Activated naive CD4-positive, alpha-beta T cell (primary cell): ENCODE measurements around the gene NFKBIL1.

Source experiments
- DNase-seq, 4 experiments: peaks; one replicate each; lab custom pipeline; 2025; lab: John Stamatoyannopoulos, UW

Gene NFKBIL1

DNA sequence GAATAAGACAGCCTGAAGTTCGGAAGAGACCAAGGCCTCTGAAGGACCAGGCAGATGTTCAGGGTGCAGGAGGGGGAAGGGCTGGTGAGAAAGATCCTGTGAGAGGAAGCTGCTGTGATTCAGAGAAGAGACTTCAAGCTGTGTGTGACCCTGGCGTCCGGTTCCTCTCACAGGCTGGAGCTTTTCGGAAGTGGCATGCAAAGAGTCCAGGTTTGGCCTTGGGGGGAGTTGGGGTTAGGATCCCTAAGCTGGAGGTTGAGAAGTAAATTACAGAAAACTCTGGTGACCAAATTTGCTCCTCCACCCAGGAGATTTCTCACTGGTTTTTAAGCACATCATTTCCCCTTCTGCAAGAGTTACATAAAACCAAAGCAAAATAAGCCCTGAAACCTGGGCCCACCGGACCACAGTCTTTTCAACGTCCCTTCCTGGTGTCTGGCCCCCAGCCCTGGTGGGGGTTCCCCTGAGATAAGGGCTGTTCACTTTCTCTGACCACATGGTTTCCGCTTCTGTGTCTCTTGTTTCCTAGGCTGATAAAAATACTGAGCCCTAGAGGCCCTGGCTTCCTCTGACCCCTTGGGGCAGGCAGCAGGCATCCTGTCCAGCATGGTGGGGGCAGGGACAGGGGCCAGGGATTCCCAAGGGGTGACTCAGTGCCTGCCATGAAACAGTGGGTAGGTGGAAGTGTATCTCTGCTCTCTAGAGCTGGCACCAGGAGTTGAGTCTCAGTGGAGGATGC lies 12.7 kb downstream of the NFKBIL1 start:
- peak in 1 of 4 experiments; percentile 21 for DNase-seq

DNA sequence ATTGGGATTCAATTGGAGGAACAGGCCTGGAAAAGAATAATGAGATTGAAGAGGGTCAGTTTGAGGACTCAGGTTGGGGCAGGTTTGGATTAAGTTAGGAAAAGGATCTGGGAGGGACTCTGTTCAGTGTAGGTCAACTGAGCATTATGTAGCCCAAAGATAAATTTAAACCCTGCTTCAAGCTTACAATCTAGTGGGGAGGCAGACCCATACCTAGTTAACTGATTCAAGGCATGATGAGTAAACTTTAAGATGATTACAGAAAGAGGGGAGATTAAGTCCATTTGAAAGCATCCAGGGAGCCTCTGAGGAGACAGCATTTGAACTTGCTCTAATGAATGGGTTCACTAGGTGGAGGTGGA lies 13.3 kb downstream of the NFKBIL1 start:
- no peak for DNase-seq

DNA sequence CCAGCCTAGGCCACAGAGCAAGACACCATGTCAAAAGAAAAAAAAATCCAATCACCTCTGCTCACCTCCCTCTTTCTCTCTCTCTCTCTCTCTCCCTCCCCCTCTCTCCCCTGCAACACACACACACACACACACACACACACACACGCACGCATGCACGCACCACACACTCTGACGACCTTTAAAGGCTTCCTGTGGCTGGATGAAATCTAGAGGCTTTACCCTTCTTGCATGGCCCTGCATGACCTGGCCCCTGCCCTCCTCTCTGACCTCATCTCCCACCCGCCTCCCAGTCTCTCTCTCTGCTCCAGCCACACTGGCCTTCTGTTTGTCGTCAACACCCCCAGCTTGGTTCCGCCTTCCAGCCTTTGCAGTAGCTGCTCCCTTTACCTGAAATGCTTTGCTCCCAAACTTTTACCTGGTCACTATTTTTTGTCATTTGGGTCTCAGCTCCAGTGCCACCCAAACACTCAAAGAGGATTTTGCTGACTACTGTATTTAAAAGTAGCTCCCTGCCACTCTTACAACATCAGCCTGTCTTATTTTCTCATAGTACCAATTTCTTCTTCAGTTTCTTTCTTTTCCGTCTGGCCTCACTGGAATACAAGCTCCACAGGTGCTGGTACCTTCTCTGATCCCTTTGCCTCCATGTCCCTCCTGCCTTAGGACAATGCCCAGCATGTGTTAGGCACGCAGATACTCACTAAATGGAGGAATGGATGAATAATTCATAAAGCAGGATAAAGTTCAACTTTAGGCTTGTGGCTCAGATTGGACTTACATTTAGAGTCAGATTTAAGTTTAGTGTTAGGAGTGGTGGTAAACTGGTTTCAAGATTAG lies 20.3 kb downstream of the NFKBIL1 start:
- no peak for DNase-seq

DNA sequence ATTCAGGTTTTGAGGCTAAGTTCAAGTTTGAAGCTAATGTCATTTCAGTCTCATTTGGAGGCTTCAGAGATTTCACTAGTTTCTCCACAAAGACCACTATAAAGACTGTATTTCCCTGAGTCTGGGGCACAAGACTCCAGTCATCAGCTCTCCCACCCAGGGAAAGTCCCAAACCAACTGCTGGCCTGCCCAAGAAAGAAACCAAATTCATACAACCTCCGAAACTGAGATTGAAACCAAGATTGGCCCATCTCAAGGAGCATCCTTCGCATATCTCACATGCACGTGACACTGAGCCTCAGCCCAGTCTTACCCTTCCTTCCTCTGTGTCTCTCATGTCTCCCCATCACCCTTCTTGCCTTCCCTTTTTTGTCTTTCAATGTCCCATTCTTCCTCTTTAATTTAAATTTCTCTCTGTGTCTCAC lies 21.1 kb downstream of the NFKBIL1 start:
- no peak for DNase-seq

DNA sequence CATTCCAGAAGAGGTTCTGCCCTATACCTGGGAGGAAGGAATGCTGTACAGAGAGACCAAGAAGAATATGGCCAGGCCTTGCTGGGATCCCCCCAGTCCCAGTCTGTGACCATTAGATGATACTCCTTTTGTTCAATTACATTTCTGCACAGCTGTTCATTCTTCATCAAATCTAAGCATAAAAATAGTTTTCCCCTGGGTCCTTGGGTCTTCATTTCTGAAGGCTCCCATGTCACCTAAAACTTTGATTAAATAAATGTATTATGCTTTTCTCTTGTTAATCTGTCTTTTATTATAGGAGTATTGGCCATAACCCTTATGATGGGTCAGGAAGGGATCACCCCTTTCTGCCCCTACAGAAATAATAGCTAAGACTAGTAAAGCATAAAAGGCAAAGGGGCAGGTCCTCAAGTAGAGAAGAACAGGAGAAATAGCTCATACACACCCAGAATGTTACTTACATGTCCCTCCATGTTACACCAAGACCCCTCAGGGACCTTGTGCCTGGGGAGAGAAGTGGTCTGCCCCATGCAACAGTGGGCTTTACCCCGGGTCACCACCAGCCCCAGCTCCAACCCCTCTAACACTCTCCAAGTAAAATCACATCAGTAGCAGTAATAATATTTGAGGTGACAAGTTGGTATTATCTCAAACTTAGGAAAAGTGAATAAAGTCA lies 22.6 kb downstream of the NFKBIL1 start:
- no peak for DNase-seq

DNA sequence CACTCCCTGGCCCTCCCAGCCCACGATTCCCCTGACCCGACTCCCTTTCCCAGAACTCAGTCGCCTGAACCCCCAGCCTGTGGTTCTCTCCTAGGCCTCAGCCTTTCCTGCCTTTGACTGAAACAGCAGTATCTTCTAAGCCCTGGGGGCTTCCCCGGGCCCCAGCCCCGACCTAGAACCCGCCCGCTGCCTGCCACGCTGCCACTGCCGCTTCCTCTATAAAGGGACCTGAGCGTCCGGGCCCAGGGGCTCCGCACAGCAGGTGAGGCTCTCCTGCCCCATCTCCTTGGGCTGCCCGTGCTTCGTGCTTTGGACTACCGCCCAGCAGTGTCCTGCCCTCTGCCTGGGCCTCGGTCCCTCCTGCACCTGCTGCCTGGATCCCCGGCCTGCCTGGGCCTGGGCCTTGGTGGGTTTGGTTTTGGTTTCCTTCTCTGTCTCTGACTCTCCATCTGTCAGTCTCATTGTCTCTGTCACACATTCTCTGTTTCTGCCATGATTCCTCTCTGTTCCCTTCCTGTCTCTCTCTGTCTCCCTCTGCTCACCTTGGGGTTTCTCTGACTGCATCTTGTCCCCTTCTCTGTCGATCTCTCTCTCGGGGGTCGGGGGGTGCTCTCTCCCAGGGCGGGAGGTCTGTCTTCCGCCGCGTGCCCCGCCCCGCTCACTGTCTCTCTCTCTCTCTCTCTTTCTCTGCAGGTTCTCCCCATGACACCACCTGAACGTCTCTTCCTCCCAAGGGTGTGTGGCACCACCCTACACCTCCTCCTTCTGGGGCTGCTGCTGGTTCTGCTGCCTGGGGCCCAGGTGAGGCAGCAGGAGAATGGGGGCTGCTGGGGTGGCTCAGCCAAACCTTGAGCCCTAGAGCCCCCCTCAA lies 24.9 kb downstream of the NFKBIL1 start, which contains the start of gene LTA:
Gene LTA, plus strand, starts transcription at position 249 of the 871 bp plus-strand sequence. Its CDS starts 454 bp downstream, at position 703.
- peak; percentile 35 to 67 (median 51) for DNase-seq

DNA sequence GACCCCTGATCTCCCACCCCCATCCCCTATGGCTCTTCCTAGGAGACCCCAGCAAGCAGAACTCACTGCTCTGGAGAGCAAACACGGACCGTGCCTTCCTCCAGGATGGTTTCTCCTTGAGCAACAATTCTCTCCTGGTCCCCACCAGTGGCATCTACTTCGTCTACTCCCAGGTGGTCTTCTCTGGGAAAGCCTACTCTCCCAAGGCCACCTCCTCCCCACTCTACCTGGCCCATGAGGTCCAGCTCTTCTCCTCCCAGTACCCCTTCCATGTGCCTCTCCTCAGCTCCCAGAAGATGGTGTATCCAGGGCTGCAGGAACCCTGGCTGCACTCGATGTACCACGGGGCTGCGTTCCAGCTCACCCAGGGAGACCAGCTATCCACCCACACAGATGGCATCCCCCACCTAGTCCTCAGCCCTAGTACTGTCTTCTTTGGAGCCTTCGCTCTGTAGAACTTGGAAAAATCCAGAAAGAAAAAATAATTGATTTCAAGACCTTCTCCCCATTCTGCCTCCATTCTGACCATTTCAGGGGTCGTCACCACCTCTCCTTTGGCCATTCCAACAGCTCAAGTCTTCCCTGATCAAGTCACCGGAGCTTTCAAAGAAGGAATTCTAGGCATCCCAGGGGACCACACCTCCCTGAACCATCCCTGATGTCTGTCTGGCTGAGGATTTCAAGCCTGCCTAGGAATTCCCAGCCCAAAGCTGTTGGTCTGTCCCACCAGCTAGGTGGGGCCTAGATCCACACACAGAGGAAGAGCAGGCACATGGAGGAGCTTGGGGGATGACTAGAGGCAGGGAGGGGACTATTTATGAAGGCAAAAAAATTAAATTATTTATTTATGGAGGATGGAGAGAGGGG lies 26.1 kb downstream of the NFKBIL1 start:
- DNase-seq = no peak

DNA sequence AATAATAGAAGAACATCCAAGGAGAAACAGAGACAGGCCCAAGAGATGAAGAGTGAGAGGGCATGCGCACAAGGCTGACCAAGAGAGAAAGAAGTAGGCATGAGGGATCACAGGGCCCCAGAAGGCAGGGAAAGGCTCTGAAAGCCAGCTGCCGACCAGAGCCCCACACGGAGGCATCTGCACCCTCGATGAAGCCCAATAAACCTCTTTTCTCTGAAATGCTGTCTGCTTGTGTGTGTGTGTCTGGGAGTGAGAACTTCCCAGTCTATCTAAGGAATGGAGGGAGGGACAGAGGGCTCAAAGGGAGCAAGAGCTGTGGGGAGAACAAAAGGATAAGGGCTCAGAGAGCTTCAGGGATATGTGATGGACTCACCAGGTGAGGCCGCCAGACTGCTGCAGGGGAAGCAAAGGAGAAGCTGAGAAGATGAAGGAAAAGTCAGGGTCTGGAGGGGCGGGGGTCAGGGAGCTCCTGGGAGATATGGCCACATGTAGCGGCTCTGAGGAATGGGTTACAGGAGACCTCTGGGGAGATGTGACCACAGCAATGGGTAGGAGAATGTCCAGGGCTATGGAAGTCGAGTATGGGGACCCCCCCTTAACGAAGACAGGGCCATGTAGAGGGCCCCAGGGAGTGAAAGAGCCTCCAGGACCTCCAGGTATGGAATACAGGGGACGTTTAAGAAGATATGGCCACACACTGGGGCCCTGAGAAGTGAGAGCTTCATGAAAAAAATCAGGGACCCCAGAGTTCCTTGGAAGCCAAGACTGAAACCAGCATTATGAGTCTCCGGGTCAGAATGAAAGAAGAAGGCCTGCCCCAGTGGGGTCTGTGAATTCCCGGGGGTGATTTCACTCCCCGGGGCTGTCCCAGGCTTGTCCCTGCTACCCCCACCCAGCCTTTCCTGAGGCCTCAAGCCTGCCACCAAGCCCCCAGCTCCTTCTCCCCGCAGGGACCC lies 27.0 kb downstream of the NFKBIL1 start:
- DNase-seq = no peak

DNA sequence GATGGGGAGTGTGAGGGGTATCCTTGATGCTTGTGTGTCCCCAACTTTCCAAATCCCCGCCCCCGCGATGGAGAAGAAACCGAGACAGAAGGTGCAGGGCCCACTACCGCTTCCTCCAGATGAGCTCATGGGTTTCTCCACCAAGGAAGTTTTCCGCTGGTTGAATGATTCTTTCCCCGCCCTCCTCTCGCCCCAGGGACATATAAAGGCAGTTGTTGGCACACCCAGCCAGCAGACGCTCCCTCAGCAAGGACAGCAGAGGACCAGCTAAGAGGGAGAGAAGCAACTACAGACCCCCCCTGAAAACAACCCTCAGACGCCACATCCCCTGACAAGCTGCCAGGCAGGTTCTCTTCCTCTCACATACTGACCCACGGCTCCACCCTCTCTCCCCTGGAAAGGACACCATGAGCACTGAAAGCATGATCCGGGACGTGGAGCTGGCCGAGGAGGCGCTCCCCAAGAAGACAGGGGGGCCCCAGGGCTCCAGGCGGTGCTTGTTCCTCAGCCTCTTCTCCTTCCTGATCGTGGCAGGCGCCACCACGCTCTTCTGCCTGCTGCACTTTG lies 28.0 kb downstream of the NFKBIL1 start, which contains the start of gene TNF:
Gene TNF, plus strand, starts transcription at position 231 of the 567 bp plus-strand sequence. Its CDS starts 177 bp downstream, at position 408.
- DNase-seq = peak in 2 of 4 experiments; percentile 29 to 41

DNA sequence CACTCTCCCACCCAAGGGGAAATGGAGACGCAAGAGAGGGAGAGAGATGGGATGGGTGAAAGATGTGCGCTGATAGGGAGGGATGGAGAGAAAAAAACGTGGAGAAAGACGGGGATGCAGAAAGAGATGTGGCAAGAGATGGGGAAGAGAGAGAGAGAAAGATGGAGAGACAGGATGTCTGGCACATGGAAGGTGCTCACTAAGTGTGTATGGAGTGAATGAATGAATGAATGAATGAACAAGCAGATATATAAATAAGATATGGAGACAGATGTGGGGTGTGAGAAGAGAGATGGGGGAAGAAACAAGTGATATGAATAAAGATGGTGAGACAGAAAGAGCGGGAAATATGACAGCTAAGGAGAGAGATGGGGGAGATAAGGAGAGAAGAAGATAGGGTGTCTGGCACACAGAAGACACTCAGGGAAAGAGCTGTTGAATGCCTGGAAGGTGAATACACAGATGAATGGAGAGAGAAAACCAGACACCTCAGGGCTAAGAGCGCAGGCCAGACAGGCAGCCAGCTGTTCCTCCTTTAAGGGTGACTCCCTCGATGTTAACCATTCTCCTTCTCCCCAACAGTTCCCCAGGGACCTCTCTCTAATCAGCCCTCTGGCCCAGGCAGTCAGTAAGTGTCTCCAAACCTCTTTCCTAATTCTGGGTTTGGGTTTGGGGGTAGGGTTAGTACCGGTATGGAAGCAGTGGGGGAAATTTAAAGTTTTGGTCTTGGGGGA lies 28.7 kb downstream of the NFKBIL1 start:
- no peak for DNase-seq

DNA sequence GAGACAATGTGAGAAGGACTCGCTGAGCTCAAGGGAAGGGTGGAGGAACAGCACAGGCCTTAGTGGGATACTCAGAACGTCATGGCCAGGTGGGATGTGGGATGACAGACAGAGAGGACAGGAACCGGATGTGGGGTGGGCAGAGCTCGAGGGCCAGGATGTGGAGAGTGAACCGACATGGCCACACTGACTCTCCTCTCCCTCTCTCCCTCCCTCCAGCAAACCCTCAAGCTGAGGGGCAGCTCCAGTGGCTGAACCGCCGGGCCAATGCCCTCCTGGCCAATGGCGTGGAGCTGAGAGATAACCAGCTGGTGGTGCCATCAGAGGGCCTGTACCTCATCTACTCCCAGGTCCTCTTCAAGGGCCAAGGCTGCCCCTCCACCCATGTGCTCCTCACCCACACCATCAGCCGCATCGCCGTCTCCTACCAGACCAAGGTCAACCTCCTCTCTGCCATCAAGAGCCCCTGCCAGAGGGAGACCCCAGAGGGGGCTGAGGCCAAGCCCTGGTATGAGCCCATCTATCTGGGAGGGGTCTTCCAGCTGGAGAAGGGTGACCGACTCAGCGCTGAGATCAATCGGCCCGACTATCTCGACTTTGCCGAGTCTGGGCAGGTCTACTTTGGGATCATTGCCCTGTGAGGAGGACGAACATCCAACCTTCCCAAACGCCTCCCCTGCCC lies 29.6 kb downstream of the NFKBIL1 start:
- DNase-seq = no peak

DNA sequence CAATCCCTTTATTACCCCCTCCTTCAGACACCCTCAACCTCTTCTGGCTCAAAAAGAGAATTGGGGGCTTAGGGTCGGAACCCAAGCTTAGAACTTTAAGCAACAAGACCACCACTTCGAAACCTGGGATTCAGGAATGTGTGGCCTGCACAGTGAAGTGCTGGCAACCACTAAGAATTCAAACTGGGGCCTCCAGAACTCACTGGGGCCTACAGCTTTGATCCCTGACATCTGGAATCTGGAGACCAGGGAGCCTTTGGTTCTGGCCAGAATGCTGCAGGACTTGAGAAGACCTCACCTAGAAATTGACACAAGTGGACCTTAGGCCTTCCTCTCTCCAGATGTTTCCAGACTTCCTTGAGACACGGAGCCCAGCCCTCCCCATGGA lies 30.2 kb downstream of the NFKBIL1 start:
- no peak for DNase-seq

DNA sequence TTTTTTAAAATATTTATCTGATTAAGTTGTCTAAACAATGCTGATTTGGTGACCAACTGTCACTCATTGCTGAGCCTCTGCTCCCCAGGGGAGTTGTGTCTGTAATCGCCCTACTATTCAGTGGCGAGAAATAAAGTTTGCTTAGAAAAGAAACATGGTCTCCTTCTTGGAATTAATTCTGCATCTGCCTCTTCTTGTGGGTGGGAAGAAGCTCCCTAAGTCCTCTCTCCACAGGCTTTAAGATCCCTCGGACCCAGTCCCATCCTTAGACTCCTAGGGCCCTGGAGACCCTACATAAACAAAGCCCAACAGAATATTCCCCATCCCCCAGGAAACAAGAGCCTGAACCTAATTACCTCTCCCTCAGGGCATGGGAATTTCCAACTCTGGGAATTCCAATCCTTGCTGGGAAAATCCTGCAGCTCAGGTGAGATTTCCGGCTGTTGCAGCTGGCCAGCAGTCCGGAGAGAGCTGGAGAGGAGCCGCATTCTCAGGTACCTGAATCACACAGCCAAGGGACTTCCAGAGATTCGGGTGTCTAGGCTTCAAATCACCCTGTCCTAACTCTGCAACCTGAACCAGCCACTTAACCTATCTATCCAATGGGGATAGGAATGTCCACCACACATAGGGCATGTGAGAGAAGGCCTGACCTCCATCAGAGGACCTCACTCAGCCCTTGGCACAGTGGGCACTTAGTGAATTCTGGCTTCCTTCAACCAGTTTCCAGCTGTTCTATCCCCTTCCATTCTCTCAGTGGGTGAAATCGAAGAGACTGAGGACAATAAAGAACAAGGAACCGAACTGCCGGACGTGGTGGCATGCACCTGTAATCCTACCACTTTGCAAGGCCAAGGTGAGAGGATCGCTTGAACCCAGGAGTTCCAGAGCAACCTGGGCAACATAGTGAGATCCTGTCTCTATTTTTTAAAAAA lies 31.0 kb downstream of the NFKBIL1 start:
- no peak for DNase-seq

DNA sequence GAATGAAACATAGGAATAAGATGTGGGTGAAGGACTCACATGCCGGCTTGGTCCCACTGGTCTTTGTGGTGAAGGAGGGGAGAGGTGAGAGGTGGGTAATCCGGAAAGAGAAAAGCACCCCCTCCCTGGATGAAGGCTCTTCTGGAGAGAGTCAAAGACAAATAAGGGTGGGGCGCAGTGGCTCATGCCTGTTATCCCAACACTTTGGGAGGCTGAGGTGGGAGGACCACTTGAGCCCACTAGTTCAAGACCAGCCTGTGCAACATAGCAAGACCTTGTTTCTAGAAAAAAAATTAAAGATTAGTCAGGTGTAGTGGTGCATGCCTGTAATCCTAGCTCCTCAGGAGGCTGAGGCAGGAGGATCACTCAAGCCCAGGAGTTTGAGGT lies 31.7 kb downstream of the NFKBIL1 start:
- no peak for DNase-seq

DNA sequence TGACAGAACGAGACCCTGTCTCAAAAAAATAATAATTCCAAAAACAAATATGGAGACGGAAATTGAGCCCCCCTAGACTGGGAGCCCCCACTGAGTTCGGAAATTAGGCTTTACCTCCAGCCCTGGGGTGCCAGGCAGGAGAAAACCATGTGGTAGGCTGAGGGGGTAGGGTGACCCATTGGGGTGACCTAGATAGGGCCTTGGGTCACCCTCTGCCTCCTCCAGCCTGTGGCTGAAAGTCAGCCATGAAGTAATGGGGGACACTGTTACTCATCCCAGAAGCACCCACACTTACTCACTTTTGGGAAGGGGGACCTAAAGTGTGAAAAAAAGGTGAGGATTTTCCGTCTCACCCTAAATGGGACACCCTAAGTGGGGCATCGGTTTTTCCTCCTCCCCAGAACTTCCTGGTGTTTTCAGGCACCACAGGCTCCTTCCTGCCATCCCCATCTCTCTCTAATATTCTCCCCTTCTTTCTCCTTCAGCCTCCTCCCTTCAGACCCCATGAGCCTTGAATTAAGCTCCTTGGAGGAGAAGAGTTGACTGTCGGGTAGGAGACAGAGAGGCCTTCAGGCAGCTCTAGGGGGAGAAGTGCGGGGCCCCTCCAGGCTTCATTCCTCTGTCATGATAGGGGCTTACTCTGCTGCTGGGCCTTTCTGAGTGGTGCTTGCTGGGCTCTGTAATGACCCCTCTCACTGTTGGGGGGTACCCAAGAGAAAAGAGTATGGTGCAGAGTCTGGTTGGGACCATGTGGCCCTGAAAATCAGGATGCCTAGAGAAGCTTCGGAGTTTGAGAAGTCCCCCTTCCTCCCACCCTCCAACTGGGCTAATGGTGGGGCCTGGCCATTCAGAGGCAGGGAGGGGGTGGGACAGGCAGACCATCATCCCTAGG lies 32.4 kb downstream of the NFKBIL1 start:
- no peak for DNase-seq

DNA sequence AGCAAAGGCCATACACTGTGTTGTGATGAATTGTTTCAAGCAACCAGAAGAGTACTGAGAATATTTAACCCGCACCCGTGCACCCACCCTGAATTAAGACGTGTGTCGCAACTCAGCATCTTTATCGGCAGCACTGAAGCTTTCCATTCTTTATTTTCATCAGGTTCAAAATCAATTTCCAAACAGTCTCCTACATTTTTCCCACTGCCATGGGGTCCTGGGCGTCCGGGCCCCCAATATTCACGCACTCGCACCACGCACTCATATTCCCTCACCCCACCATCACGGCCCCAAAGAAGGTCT lies 33.0 kb downstream of the NFKBIL1 start:
- no peak for DNase-seq
